ENCODE data around the gene NUTM2F. TPM values are rescaled to one million over a fixed set of nuclear protein-coding genes. Genes with fewer than 3 reads are reported as not detected.

The NUTM2F gene
- polyA plus RNA-seq, 3 donors: not detected

Other genes starting within 250 kb of the NUTM2F start
- gene PTPDC1, start 244.2 kb downstream of the NUTM2F start, polyA plus RNA-seq (ENCODE audit: insufficient read length in 3 of 3): 10 to 100 TPM; 10.4 to 15.3 (median 11.5) TPM
- 10 to 100 TPM in 1 of 3 donors, 1 to 10 TPM in 2; 5.9 to 13.1 (median 6.9) TPM for gene ZNF169, start 69.3 kb downstream of the NUTM2F start, polyA plus RNA-seq (ENCODE audit: insufficient read length in 3 of 3)
- under 1 TPM; 0.30 to 0.45 (median 0.33) TPM for gene PCAT7, start 226.4 kb upstream of the NUTM2F start, polyA plus RNA-seq (ENCODE audit: insufficient read length in 3 of 3)